Stimulated activated CD4-positive, alpha-beta T cell treated with anti-CD3 and anti-CD28 coated beads, Interleukin-1b, Interleukin-23, amount 100 ng/mL, for 1 hour (primary cell): ENCODE measurements around the gene HS6ST1.

Experiments used
- DNase-seq, 2 donors: peaks; one replicate each; pipeline ENCODE4 v3.0.0-alpha.2; 2020; ENCODE audit warnings: low read depth in 2 of 2

HS6ST1 gene

GRCh38 chr2:128298846-128299507, 19.7 kb downstream of the HS6ST1 start:
- no peak for DNase-seq

- no peak for DNase-seq
Measured at GRCh38 chr2:128298286-128298685, 20.4 kb downstream of the HS6ST1 start.

- no peak for DNase-seq
Measured at GRCh38 chr2:128293870-128294455, 24.7 kb downstream of the HS6ST1 start.

GRCh38 chr2:128293426-128293755, 25.3 kb downstream of the HS6ST1 start:
- DNase-seq: no peak

- DNase-seq: no peak
Measured at GRCh38 chr2:128292599-128293425, 25.9 kb downstream of the HS6ST1 start.

- DNase-seq: no peak
Measured at GRCh38 chr2:128291844-128292598, 26.6 kb downstream of the HS6ST1 start.

- DNase-seq: no peak
Measured at GRCh38 chr2:128291161-128291843, 27.4 kb downstream of the HS6ST1 start.

- DNase-seq: no peak
Measured at GRCh38 chr2:128290356-128290755, 28.3 kb downstream of the HS6ST1 start.

GRCh38 chr2:128289439-128289838, 29.2 kb downstream of the HS6ST1 start:
- DNase-seq: no peak

- DNase-seq: no peak
Measured at GRCh38 chr2:128288781-128289180, 29.9 kb downstream of the HS6ST1 start.

- no peak for DNase-seq
Measured at GRCh38 chr2:128287780-128288735, 30.6 kb downstream of the HS6ST1 start.

- DNase-seq: no peak
Measured at GRCh38 chr2:128286905-128287779, 31.5 kb downstream of the HS6ST1 start.

GRCh38 chr2:128286011-128286721, 32.5 kb downstream of the HS6ST1 start:
- DNase-seq: no peak

- no peak for DNase-seq
Measured at GRCh38 chr2:128285329-128285931, 33.2 kb downstream of the HS6ST1 start.

- no peak for DNase-seq
Measured at GRCh38 chr2:128284841-128285240, 33.8 kb downstream of the HS6ST1 start.

GRCh38 chr2:128284037-128284441, 34.6 kb downstream of the HS6ST1 start:
- no peak for DNase-seq

- DNase-seq: no peak
Measured at GRCh38 chr2:128282976-128283810, 35.5 kb downstream of the HS6ST1 start.
